ENCODE measurements around the gene TUBB1. TPM values are rescaled to one million over a fixed set of nuclear protein-coding genes. Genes with fewer than 3 reads are reported as not detected.

TUBB1 gene
- total and polyA plus RNA-seq, 2 donors from 2014 or later, result 0.17 TPM; not detected in 1

- Histone ChIP-seq H3K27me3 (ENCODE audit: control insufficient read depth, insufficient read depth, low read length) (no peaks in the 10 kb centered on the region), H3K9me3 (ENCODE audit: control insufficient read depth in 2 of 3, insufficient read depth in 1 of 3, low read length in 3 of 3) (no peaks in the 10 kb centered on the region), H3K4me1 (ENCODE audit: control insufficient read depth in 2 of 3, insufficient read depth in 2 of 3, low read depth in 1 of 3, low read length in 3 of 3) (peaks cover 2 to 11% (median 7%) of the 10 kb centered on the region in 3 donors), H3K9ac (ENCODE audit: low read length in 3 of 3) (peak overlapping the region in 2 of 3 donors; percentile 50 to 60), H3K4me3 (ENCODE audit: low read length in 3 of 3) (peak overlapping the region; percentile 66 to 89 (median 70)), H3K27ac (ENCODE audit: low read depth in 2 of 2, low read length in 2 of 2) (peak overlapping the region; percentile 6 to 81), H3K36me3 (ENCODE audit: control insufficient read depth in 2 of 3, insufficient read depth in 3 of 3, low read length in 3 of 3) (no peaks in the 10 kb centered on the region)
- FAIRE-seq, result no peak
- TF ChIP-seq CTCF (IDR thresholded peaks at IDR 0.05; ENCODE audit: borderline replicate concordance, extremely low read depth, insufficient read depth), result no peak
- intact Hi-C loops (cut with DNase I), result no loop called here
- peak; percentile 93 to 98 (median 95) for DNase-seq
Measured at GRCh38 chr20:59042796-59043631, 23.8 kb downstream of the TUBB1 start.

- no peak for TF ChIP-seq CTCF (IDR thresholded peaks at IDR 0.05; ENCODE audit: borderline replicate concordance, extremely low read depth, insufficient read depth)
- H3K9me3 ChIP-seq (ENCODE audit: control insufficient read depth in 2 of 3, insufficient read depth in 1 of 3, low read length in 3 of 3), result no peaks in the 10 kb centered on the region
- no peak overlapping the region for H3K9ac ChIP-seq (ENCODE audit: low read length in 3 of 3)
- no peak for FAIRE-seq
- H3K4me3 ChIP-seq (ENCODE audit: low read length in 3 of 3), result no peak overlapping the region
- no peaks in the 10 kb centered on the region for H3K36me3 ChIP-seq (ENCODE audit: control insufficient read depth in 2 of 3, insufficient read depth in 3 of 3, low read length in 3 of 3)
- no peak overlapping the region for H3K27ac ChIP-seq (ENCODE audit: low read depth in 2 of 2, low read length in 2 of 2)
- H3K27me3 ChIP-seq (ENCODE audit: control insufficient read depth, insufficient read depth, low read length), result no peaks in the 10 kb centered on the region
- DNase-seq, result no peak
- peaks cover 2 to 11% (median 7%) of the 10 kb centered on the region in 3 donors for H3K4me1 ChIP-seq (ENCODE audit: control insufficient read depth in 2 of 3, insufficient read depth in 2 of 3, low read depth in 1 of 3, low read length in 3 of 3)
- intact Hi-C loops (cut with DNase I), result no loop called here
Measured at GRCh38 chr20:59043698-59044097, 24.5 kb downstream of the TUBB1 start.

- Histone ChIP-seq H3K4me1 (ENCODE audit: control insufficient read depth in 2 of 3, insufficient read depth in 2 of 3, low read depth in 1 of 3, low read length in 3 of 3) (peaks cover 2 to 11% (median 7%) of the 10 kb centered on the region in 3 donors), H3K9ac (ENCODE audit: low read length in 3 of 3) (no peak overlapping the region), H3K27me3 (ENCODE audit: control insufficient read depth, insufficient read depth, low read length) (no peaks in the 10 kb centered on the region), H3K4me3 (ENCODE audit: low read length in 3 of 3) (no peak overlapping the region), H3K27ac (ENCODE audit: low read depth in 2 of 2, low read length in 2 of 2) (no peak overlapping the region), H3K9me3 (ENCODE audit: control insufficient read depth in 2 of 3, insufficient read depth in 1 of 3, low read length in 3 of 3) (no peaks in the 10 kb centered on the region), H3K36me3 (ENCODE audit: control insufficient read depth in 2 of 3, insufficient read depth in 3 of 3, low read length in 3 of 3) (no peaks in the 10 kb centered on the region)
- FAIRE-seq (no peak), DNase-seq (no peak)
- TF ChIP-seq CTCF (IDR thresholded peaks at IDR 0.05; ENCODE audit: borderline replicate concordance, extremely low read depth, insufficient read depth), result no peak
- intact Hi-C loops (cut with DNase I), result no loop called here
Measured at GRCh38 chr20:59044295-59044694, 25.1 kb downstream of the TUBB1 start.

Measured in kidney (tissue), 14 donors.